K562 (cell line): ENCODE measurements around the gene MOXD1. TPM values are rescaled to one million over a fixed set of nuclear protein-coding genes. Genes with fewer than 3 reads are reported as not detected.

Source experiments
- ATAC-seq: fragments of 200-7000 bp; cut with Tn5 transposase; 3 replicates; pipeline ENCODE4 v1.9.1; 2020; ENCODE audit warnings: moderate library complexity
- BruUV-seq: library from RNA; stranded (reverse); fragments of 400-500 nt; replicated peaks from 2 replicates; lab custom pipeline; 2021; lab: Mats Ljungman, UMichigan
- CTCF ChIA-PET: fragments of 300-600 bp; formaldehyde crosslinking; extraction: SDS; loops from one replicate; lab custom pipeline; 2021; ENCODE audit warnings: low intra/inter-chr PET ratio; lab: Yijun Ruan, JAX
- POLR2A ChIA-PET: fragments of 300-600, 350-650 bp; sonication (Branson Sonifier 250); formaldehyde crosslinking; extraction: SDS; loops from one replicate; lab custom pipeline; 2021; ENCODE audit warnings: antibody characterized with exemption, inconsistent platforms; lab: Yijun Ruan, JAX
- DNase-seq, 4 experiments: peaks; one replicate each; pipeline versions ENCODE4 v3.0.0 to v3.0.0-alpha.2; 2011 to 2018; ENCODE audit warnings: low spot score in 3 of 4, mixed read lengths in 3 of 4; ENCODE audit errors: extremely low read depth in 1 of 4
- FAIRE-seq: peaks from 2 replicates; lab custom pipeline; 2011; peaks lifted over from hg19 to GRCh38; lab: Jason Lieb, UNC
- H2AFZ ChIP-seq: 2 replicates; pipeline ENCODE4 v1.6.0; 2011; ENCODE audit warnings: low read depth, low read length, control low read depth, inconsistent platforms
- H3K27ac ChIP-seq: fragments of 200-600 bp; 3 replicates; pipeline ENCODE4 v1.8.0; 2011; ENCODE audit warnings: low read depth, mild to moderate bottlenecking, control low read depth, inconsistent platforms, low read length, moderate library complexity, mixed read lengths; ENCODE audit errors: extremely low read depth
- H3K27me3 ChIP-seq, 2 experiments: fragments of 300-600 bp in 1 of 2; 2 replicates in 1 of 2; 3 replicates in 1 of 2; pipeline versions ENCODE4 v1.6.0 to v1.8.0; 2011; ENCODE audit warnings: inconsistent platforms in 2 of 2, low read length in 2 of 2, mild to moderate bottlenecking in 1 of 2, mixed read lengths in 1 of 2, moderate library complexity in 1 of 2; ENCODE audit not compliant: control insufficient read depth in 2 of 2, insufficient read depth in 2 of 2
- H3K36me3 ChIP-seq: fragments of 300-600 bp; 3 replicates; pipeline ENCODE4 v1.8.0; 2011; ENCODE audit warnings: mild to moderate bottlenecking, low read length, inconsistent platforms; ENCODE audit not compliant: control insufficient read depth, insufficient read depth
- H3K4me1 ChIP-seq, 2 experiments: fragments of 200-600 bp in 1 of 2; replicated peaks in 1 of 2; 2 replicates in 1 of 2; 3 replicates in 1 of 2; pipeline versions ENCODE4 v1.5.1 to v1.8.0; 2011; ENCODE audit warnings: inconsistent platforms in 2 of 2, low read length in 2 of 2, mild to moderate bottlenecking in 1 of 2, mixed read lengths in 1 of 2, moderate library complexity in 1 of 2; ENCODE audit not compliant: control insufficient read depth in 2 of 2, insufficient read depth in 2 of 2
- H3K4me2 ChIP-seq: 2 replicates; pipeline ENCODE4 v1.6.1; 2011; ENCODE audit warnings: low read length, control low read depth, inconsistent platforms, mixed read lengths; ENCODE audit not compliant: insufficient read depth
- H3K4me3 ChIP-seq: fragments of 200-600 bp; sonication (generic), shearing (Covaris generic); 2 replicates; pipeline ENCODE4 v1.5.1; 2016; ENCODE audit warnings: control low read depth, inconsistent platforms
- H3K79me2 ChIP-seq: fragments of 200-600 bp; 3 replicates; pipeline ENCODE4 v1.8.0; 2011; ENCODE audit warnings: low read length, inconsistent platforms; ENCODE audit not compliant: control insufficient read depth, insufficient read depth
- H3K9ac ChIP-seq, 2 experiments: 2 replicates each; pipeline versions ENCODE4 v1.6.0 to v1.6.1; 2011; ENCODE audit warnings: low read depth in 2 of 2, low read length in 2 of 2, control low read depth in 1 of 2, inconsistent platforms in 1 of 2, mild to moderate bottlenecking in 1 of 2, mixed read lengths in 1 of 2; ENCODE audit not compliant: insufficient read depth in 1 of 2
- H3K9me1 ChIP-seq: one replicate; pipeline ENCODE4 v1.6.0; 2011; ENCODE audit warnings: inconsistent platforms, mild to moderate bottlenecking, low read length, moderate library complexity; ENCODE audit not compliant: control insufficient read depth, insufficient read depth
- H3K9me3 ChIP-seq: replicated peaks from 2 replicates; pipeline ENCODE4 v1.5.1; 2011; ENCODE audit warnings: low read depth, low read length, inconsistent platforms; ENCODE audit not compliant: control insufficient read depth, insufficient read depth
- H4K20me1 ChIP-seq: replicated peaks from 2 replicates; pipeline ENCODE4 v1.6.1; 2011; ENCODE audit warnings: low read length, inconsistent platforms, mixed read lengths; ENCODE audit not compliant: control insufficient read depth, insufficient read depth
- CSDE1 ChIP-seq, 2 experiments: fragments of 450-650 bp; IDR thresholded peaks; 2 replicates each; pipeline ENCODE4 v1.6.1; 2016; ENCODE audit warnings: mild to moderate bottlenecking in 1 of 2
- LEF1 ChIP-seq: fragments of 450-650 bp; IDR thresholded peaks from 2 replicates; pipeline ENCODE4 v1.6.1; 2016; ENCODE audit warnings: mild to moderate bottlenecking
- MCM5 ChIP-seq: fragments of 450-650 bp; IDR thresholded peaks from 2 replicates; pipeline ENCODE4 v1.6.1; 2016; ENCODE audit warnings: low read depth
- RBM22 ChIP-seq: fragments of 200-400 bp; formaldehyde crosslinking; IDR thresholded peaks from 2 replicates; pipeline ENCODE4 v1.6.1; 2018; ENCODE audit warnings: low read length, low read depth; ENCODE audit not compliant: poor library complexity, severe bottlenecking
- SMAD2 ChIP-seq: fragments of 150-350 bp; IDR thresholded peaks from 2 replicates; pipeline ENCODE4 v1.6.1; 2014; ENCODE audit warnings: low read depth, mild to moderate bottlenecking, low read length
- STAG1 ChIP-seq: sonication (generic); formaldehyde crosslinking; IDR thresholded peaks from 2 replicates; pipeline ENCODE4 v1.5.0; 2020; ENCODE audit warnings: missing genetic modification reagents, borderline replicate concordance
- THAP7 ChIP-seq: fragments of 250-450 bp; sonication (Bioruptor Pico); IDR thresholded peaks from 2 replicates; pipeline ENCODE4 v1.5.0; 2021
- THRB ChIP-seq: fragments of 450-650 bp; formaldehyde crosslinking; conservative IDR thresholded peaks from 2 replicates; pipeline ENCODE4 v1.4.0; 2022; ENCODE audit warnings: mild to moderate bottlenecking, missing genetic modification characterization
- ZNF212 ChIP-seq: fragments of 450-650 bp; formaldehyde crosslinking; IDR thresholded peaks from 2 replicates; pipeline ENCODE4 v1.4.0; 2020; ENCODE audit warnings: mild to moderate bottlenecking
- ZNF316 ChIP-seq: fragments of 450-650 bp; IDR thresholded peaks from 2 replicates; pipeline ENCODE4 v1.6.1; 2016
- ZNF583 ChIP-seq: fragments of 250-450 bp; sonication (Bioruptor Pico); IDR thresholded peaks from 2 replicates; pipeline ENCODE4 v1.4.0; 2020
- WGBS: fragments of 100-300 bp; shearing (Covaris generic); methylation state at CpG from one replicate; pipeline ENCODE4 v1.1.6; 2016; ENCODE audit warnings: low coverage, mixed read lengths; ENCODE audit not compliant: insufficient coverage; ENCODE audit errors: missing lambda C conversion rate; 5-methylcytosine and 5-hydroxymethylcytosine counted together
- in situ Hi-C: fragments of 300-500 bp; cut with MboI; formaldehyde crosslinking; loops from 4 replicates; pipeline ENCODE4 v1.15.0; 2018; ENCODE audit warnings: inconsistent platforms, mixed read lengths
- intact Hi-C: fragments of 100-400 bp; cut with micrococcal nuclease; formaldehyde crosslinking; loops from 2 replicates; pipeline ENCODE4 v1.14.2; 2022
- polyA plus RNA-seq, 8 experiments: library from polyadenylated mRNA; depleted of rRNA in 4 of 8; stranded (reverse) in 5 of 8; unstranded in 3 of 8; fragments of >200 nt; fragmentation: Nextera tagmentation in 2 of 8; fragmentation: Illumina TruSeq in 1 of 8; extraction: Ambion mirVana in 2 of 8; extraction: Trizol in 1 of 8; gene quantifications; 2 replicates each; pipeline versions ENCODE4 v1.2.1 to v1.2.3, GENCODE V29; 2011 to 2014; ENCODE audit warnings: inconsistent platforms in 1 of 8, missing spikeins in 1 of 8
- total RNA-seq, 7 experiments: library from RNA; depleted of rRNA in 6 of 7; stranded (reverse); fragments of >200 nt in 6 of 7; fragmentation: Illumina TruSeq in 2 of 7; extraction: Trizol in 2 of 7; gene quantifications; 2 replicates each; pipeline versions ENCODE4 v1.2.1 to v1.2.3, GENCODE V29; 2011 to 2021; ENCODE audit warnings: low replicate concordance in 1 of 7

MOXD1 gene
- total and polyA plus RNA-seq, 9 of the 15 experiments (the other 6 are each of a cell fraction or from before 2014, with no cell fraction given): not detected

DNA sequence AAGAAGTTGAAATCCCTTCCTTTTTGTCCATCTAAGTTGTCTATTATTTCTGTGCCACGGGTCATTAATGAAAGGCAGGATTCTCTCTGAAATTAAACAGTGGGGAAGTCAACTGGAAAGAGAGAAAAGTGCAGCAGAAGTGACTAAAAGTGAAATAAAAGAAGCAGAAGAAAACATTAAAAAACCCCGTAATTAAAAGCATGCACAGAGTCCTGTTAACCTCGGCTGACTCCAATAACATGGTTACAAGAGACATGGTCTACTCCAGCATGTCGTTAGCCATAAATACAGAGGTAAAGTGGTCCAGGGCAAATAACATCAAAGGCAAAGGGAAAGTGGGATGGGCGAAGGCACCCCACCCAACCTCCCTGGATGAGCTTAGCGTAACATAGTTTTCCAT is 13.0 kb upstream of the MOXD1 start (continued):
- TF ChIP-seq CSDE1 (IDR thresholded peaks at IDR 0.05) (no peak), LEF1 (no peak), THAP7 (CRISPR knock-in tag) (no peak)

DNA sequence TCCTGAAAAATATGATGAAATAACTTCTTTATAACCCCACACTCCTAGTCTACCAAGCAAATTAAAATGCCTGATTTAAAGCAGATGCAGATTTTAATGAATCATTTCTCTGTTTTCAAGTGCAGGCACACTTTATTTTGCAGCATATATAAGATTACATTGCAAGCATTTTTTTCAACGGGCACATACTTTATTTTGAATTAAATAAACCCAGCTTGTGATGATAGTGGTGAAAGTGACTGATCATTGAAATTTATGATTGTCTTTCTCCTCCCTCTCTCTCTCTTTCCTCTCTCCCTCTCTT is 12.2 kb upstream of the MOXD1 start:
- no peaks in the 10 kb centered on the region for H3K79me2 ChIP-seq
- no peak overlapping the region for H3K4me3 ChIP-seq
- no peaks in the 10 kb centered on the region for H3K27me3 ChIP-seq
- DNase-seq (no peak), ATAC-seq (no peak), FAIRE-seq (no peak)
- no peak overlapping the region for H3K4me2 ChIP-seq
- POLR2A ChIA-PET: no interaction called here
- H3K27ac ChIP-seq: no peak overlapping the region
- H3K9ac ChIP-seq: no peak overlapping the region
- H2AFZ ChIP-seq: no peak overlapping the region
- H4K20me1 ChIP-seq: no peaks in the 10 kb centered on the region
- no peaks in the 10 kb centered on the region for H3K36me3 ChIP-seq
- CTCF ChIA-PET: no interaction called here
- 0% methylated on average over 1 of the region's 1 CpG for WGBS
- TF ChIP-seq STAG1 (CRISPR knock-in tag) (no peak), THRB (CRISPR knock-in tag) (no peak), RBM22 (no peak), ZNF583 (CRISPR knock-in tag) (no peak), MCM5 (no peak), ZNF316 (no peak), SMAD2 (no peak), ZNF212 (CRISPR knock-in tag) (no peak)
- intact Hi-C loops: no loop called here
- no peaks in the 10 kb centered on the region for H3K9me1 ChIP-seq
- in situ Hi-C loops: no loop called here
- no peaks in the 10 kb centered on the region for H3K4me1 ChIP-seq
- no peaks in the 10 kb centered on the region for H3K9me3 ChIP-seq
- BruUV-seq: no TSS peak
